Measurements from ENCODE around the gene ATAD3B. TPM values are rescaled to one million over a fixed set of nuclear protein-coding genes. Genes with fewer than 3 reads are reported as not detected.
A peak's percentile ranks its signal among the peaks of the same experiment; 100 is the strongest.

ATAD3B gene
- total and polyA plus RNA-seq, 2 of the 13 experiments (the other 11 are each of a cell fraction or from before 2014, with no cell fraction given), result 9.6 to 31.1 TPM

DNA sequence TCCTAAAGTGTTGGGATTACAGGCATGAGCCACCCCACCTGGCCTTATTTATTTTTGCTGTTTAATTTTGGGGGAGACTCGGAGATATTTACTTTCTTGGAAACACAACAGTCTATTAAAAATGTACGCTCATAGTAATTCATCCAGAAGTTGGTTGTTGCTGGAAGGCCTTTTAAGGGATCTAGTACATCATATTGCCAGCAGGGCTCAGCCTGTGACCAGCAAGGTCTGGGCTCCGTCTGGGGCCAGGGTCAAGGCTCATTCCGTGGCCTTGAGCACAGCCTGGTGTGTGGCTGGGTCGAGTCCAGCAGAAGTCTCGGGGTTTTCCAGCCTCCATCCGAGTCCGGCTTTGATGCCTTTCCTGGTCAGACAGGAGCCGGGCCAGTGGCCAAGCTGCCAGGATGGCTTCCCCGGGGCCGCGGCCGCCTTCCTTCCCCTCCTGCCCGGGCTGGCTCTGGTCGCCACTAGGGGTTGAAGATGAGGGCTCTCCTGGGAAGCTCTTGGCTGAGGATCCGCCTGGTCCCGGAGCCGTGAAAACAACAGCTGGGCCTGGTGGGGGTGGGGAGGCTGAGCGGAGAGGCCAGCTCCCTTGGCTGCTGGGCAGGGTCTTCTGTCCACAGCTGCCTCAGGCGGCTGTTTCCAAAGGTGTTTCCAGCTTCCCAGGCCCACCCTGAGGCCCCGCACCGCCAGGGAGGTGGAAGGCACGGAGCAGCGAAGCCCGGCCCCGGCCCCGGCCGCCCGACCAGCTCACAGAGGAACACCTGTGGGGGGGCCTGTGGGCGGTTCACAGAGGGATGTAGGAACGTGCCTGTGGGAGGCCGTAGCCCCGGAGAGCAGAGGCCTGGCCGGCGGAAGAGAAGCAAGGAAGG is 41.2 kb upstream of the ATAD3B start (continued):
- TF ChIP-seq NFIB (CRISPR knock-in tag; IDR thresholded peaks at IDR 0.05; ENCODE audit: borderline replicate concordance), result no peak
- TF ChIP-seq HMG20B (CRISPR knock-in tag; conservative IDR thresholded peaks at IDR 0.05), result no peak
- no peak; the same call in 1 of the 2 replicates for TF ChIP-seq ZBTB7A (CRISPR knock-in tag; IDR thresholded peaks at IDR 0.05)
- no peak for TF ChIP-seq IRX3 (CRISPR knock-in tag; IDR thresholded peaks at IDR 0.05; ENCODE audit: borderline replicate concordance, low read depth)
- no peak; the same call in 1 of the 2 replicates for TF ChIP-seq KLF11 (CRISPR knock-in tag; IDR thresholded peaks at IDR 0.05)
- no peak for TF ChIP-seq REL (CRISPR knock-in tag; conservative IDR thresholded peaks at IDR 0.05)
- TF ChIP-seq NR2C2 (CRISPR knock-in tag; IDR thresholded peaks at IDR 0.05; ENCODE audit: borderline replicate concordance), result peak; percentile 33; the same call in 1 of the 2 replicates
- TF ChIP-seq ZFP36L1 (CRISPR knock-in tag; IDR thresholded peaks at IDR 0.05), result 0 out of 2 replicates have a peak, but pooled peaks have one; percentile 28
- no peak for TF ChIP-seq ZFP36 (IDR thresholded peaks at IDR 0.05; ENCODE audit: borderline replicate concordance, low read depth, low read length, partially characterized antibody)
- peak; percentile 98 for TF ChIP-seq AKAP8 (CRISPR knock-in tag; IDR thresholded peaks at IDR 0.05)
- TF ChIP-seq PRMT3 (CRISPR knock-in tag; IDR thresholded peaks at IDR 0.05; ENCODE audit: borderline replicate concordance, low read depth), result peak; percentile 35; the same call in 1 of the 2 replicates
- no peak for TF ChIP-seq ZSCAN12 (CRISPR knock-in tag; IDR thresholded peaks at IDR 0.05)
- no peak for TF ChIP-seq ZNF496 (CRISPR knock-in tag; IDR thresholded peaks at IDR 0.05; ENCODE audit: insufficient replicate concordance)
- no peak for TF ChIP-seq ZBTB38 (CRISPR knock-in tag; IDR thresholded peaks at IDR 0.05)
- no peak for TF ChIP-seq ELF4 (CRISPR knock-in tag; IDR thresholded peaks at IDR 0.05; ENCODE audit: borderline replicate concordance)
- TF ChIP-seq, protein P1, sequence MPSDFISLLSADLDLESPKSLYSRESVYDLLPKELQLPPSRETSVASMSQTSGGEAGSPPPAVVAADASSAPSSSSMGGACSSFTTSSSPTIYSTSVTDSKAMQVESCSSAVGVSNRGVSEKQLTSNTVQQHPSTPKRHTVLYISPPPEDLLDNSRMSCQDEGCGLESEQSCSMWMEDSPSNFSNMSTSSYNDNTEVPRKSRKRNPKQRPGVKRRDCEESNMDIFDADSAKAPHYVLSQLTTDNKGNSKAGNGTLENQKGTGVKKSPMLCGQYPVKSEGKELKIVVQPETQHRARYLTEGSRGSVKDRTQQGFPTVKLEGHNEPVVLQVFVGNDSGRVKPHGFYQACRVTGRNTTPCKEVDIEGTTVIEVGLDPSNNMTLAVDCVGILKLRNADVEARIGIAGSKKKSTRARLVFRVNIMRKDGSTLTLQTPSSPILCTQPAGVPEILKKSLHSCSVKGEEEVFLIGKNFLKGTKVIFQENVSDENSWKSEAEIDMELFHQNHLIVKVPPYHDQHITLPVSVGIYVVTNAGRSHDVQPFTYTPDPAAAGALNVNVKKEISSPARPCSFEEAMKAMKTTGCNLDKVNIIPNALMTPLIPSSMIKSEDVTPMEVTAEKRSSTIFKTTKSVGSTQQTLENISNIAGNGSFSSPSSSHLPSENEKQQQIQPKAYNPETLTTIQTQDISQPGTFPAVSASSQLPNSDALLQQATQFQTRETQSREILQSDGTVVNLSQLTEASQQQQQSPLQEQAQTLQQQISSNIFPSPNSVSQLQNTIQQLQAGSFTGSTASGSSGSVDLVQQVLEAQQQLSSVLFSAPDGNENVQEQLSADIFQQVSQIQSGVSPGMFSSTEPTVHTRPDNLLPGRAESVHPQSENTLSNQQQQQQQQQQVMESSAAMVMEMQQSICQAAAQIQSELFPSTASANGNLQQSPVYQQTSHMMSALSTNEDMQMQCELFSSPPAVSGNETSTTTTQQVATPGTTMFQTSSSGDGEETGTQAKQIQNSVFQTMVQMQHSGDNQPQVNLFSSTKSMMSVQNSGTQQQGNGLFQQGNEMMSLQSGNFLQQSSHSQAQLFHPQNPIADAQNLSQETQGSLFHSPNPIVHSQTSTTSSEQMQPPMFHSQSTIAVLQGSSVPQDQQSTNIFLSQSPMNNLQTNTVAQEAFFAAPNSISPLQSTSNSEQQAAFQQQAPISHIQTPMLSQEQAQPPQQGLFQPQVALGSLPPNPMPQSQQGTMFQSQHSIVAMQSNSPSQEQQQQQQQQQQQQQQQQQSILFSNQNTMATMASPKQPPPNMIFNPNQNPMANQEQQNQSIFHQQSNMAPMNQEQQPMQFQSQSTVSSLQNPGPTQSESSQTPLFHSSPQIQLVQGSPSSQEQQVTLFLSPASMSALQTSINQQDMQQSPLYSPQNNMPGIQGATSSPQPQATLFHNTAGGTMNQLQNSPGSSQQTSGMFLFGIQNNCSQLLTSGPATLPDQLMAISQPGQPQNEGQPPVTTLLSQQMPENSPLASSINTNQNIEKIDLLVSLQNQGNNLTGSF (CRISPR knock-in tag; IDR thresholded peaks at IDR 0.05), result no peak
- TF ChIP-seq NCOA5 (CRISPR knock-in tag; IDR thresholded peaks at IDR 0.05), result no peak
- TF ChIP-seq, protein P2, sequence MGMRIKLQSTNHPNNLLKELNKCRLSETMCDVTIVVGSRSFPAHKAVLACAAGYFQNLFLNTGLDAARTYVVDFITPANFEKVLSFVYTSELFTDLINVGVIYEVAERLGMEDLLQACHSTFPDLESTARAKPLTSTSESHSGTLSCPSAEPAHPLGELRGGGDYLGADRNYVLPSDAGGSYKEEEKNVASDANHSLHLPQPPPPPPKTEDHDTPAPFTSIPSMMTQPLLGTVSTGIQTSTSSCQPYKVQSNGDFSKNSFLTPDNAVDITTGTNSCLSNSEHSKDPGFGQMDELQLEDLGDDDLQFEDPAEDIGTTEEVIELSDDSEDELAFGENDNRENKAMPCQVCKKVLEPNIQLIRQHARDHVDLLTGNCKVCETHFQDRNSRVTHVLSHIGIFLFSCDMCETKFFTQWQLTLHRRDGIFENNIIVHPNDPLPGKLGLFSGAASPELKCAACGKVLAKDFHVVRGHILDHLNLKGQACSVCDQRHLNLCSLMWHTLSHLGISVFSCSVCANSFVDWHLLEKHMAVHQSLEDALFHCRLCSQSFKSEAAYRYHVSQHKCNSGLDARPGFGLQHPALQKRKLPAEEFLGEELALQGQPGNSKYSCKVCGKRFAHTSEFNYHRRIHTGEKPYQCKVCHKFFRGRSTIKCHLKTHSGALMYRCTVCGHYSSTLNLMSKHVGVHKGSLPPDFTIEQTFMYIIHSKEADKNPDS (CRISPR knock-in tag; IDR thresholded peaks at IDR 0.05), result no peak
- TF ChIP-seq ZNF234 (CRISPR knock-in tag; conservative IDR thresholded peaks at IDR 0.05), result 0 out of 2 replicates have a peak, but pooled peaks have one; percentile 62
- TF ChIP-seq TCF7 (IDR thresholded peaks at IDR 0.05; ENCODE audit: low read depth), result no peak
- TF ChIP-seq, protein P3, sequence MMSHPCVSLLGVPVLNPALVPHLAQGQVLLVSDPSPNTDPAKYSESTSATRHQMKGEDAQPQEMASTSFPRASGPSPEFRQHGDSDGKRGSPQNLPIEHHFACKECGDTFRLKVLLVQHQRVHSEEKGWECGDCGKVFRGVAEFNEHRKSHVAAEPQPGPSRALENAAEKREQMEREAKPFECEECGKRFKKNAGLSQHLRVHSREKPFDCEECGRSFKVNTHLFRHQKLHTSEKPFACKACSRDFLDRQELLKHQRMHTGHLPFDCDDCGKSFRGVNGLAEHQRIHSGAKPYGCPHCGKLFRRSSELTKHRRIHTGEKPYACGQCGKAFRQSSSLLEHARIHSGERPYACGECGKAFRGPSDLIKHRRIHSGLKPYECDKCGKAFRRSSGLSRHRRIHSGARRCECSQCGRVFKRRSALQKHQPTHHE (CRISPR knock-in tag; IDR thresholded peaks at IDR 0.05; ENCODE audit: borderline replicate concordance), result no peak
